Brain microvascular endothelial cell (primary cell): ENCODE measurements around the gene PPOX.

Experiments
- DNase-seq: peaks from one replicate; pipeline ENCODE4 v3.0.0-alpha.2; 2020
- H3K27ac ChIP-seq: fragments of 250-450 bp; sonication (Bioruptor Pico); 2 replicates; pipeline ENCODE4 v1.5.1; 2020; ENCODE audit warnings: mild to moderate bottlenecking, moderate library complexity
- H3K27me3 ChIP-seq: fragments of 250-450 bp; sonication (Bioruptor Pico); replicated peaks from 2 replicates; pipeline ENCODE4 v1.5.1; 2020; ENCODE audit warnings: mild to moderate bottlenecking
- H3K36me3 ChIP-seq: fragments of 250-450 bp; sonication (Bioruptor Pico); replicated peaks from 2 replicates; pipeline ENCODE4 v1.5.1; 2020; ENCODE audit warnings: mild to moderate bottlenecking
- H3K4me3 ChIP-seq: 2 replicates; pipeline ENCODE4 v1.5.1; 2011; ENCODE audit warnings: low read depth, mild to moderate bottlenecking, control low read depth, low read length, moderate library complexity
- CTCF ChIP-seq: IDR thresholded peaks from 2 replicates; pipeline ENCODE4 v1.5.1; 2011; ENCODE audit warnings: low read depth, mild to moderate bottlenecking, moderate library complexity, low read length, control low read depth, inconsistent platforms; ENCODE audit errors: missing control alignments
- in situ Hi-C: cut with HindIII; loops from 2 replicates; pipeline ENCODE4 v1.10.0; 2017; ENCODE audit warnings: low sequenced_read_pairs, low pct_ligation_motif_present

Gene PPOX

GRCh38 chr1:161132410-161133219 is 33.6 kb upstream of the PPOX start, which contains the start of gene DEDD:
Gene DEDD, minus strand, starts transcription at chr1:161132667. Its CDS starts 8,205 bp downstream, at chr1:161124462.
- TF ChIP-seq CTCF, result no peak
- in situ Hi-C loops, result loop anchor here (25.0 kb wide), 1 partner anchor 95 kb away; the partner anchor contains the start of genes TSTD1 and USF1
- H3K4me3 ChIP-seq, result peak within 1 kb of the TSS; percentile 92
- DNase-seq, result peak; percentile 94
- peaks cover 7% of the 10 kb centered on the region for H3K36me3 ChIP-seq
- H3K27me3 ChIP-seq, result no peaks in the 10 kb centered on the region
- H3K27ac ChIP-seq, result peak within 1 kb of the TSS; percentile 94

- peak overlapping the region; percentile 94 for H3K27ac ChIP-seq
- peak overlapping the region; percentile 92 for H3K4me3 ChIP-seq
- in situ Hi-C loops, result loop anchor here (25.0 kb wide), 1 partner anchor 96 kb away; the partner anchor contains the start of genes TSTD1 and USF1
- peaks cover 7% of the 10 kb centered on the region for H3K36me3 ChIP-seq
- DNase-seq, result no peak
- no peaks in the 10 kb centered on the region for H3K27me3 ChIP-seq
- TF ChIP-seq CTCF, result no peak
These were observed 32.9 kb upstream of the PPOX start for GRCh38 chr1:161133220-161133740.

- no peak for TF ChIP-seq CTCF
- in situ Hi-C loops, result loop anchor here (25.0 kb wide), 1 partner anchor 101 kb away; the partner anchor contains the start of genes TSTD1 and USF1
- H3K36me3 ChIP-seq, result no peaks in the 10 kb centered on the region
- no peak overlapping the region for H3K4me3 ChIP-seq
- H3K27me3 ChIP-seq, result no peaks in the 10 kb centered on the region
- no peak for DNase-seq
- no peak overlapping the region for H3K27ac ChIP-seq
These were observed 28.3 kb upstream of the PPOX start for GRCh38 chr1:161137881-161138280.

- Histone ChIP-seq H3K4me3 (no peak overlapping the region), H3K27ac (no peak overlapping the region), H3K27me3 (no peaks in the 10 kb centered on the region), H3K36me3 (no peaks in the 10 kb centered on the region)
- TF ChIP-seq CTCF, result no peak
- no peak for DNase-seq
- in situ Hi-C loops, result loop anchor here (25.0 kb wide), 1 partner anchor 101 kb away; the partner anchor contains the start of genes TSTD1 and USF1
These were observed 27.8 kb upstream of the PPOX start for GRCh38 chr1:161138431-161138830.

GRCh38 chr1:161139766-161140165 is 26.5 kb upstream of the PPOX start:
- in situ Hi-C loops, result loop anchor here (25.0 kb wide), 1 partner anchor 102 kb away; the partner anchor contains the start of genes TSTD1 and USF1
- TF ChIP-seq CTCF, result peak; percentile 57
- H3K27me3 ChIP-seq, result no peaks in the 10 kb centered on the region
- DNase-seq, result peak; percentile 62
- H3K27ac ChIP-seq, result no peak overlapping the region
- H3K36me3 ChIP-seq, result no peaks in the 10 kb centered on the region
- no peak overlapping the region for H3K4me3 ChIP-seq
